ENCODE data around the gene SCAPER. TPM values are rescaled to one million over a fixed set of nuclear protein-coding genes. Genes with fewer than 3 reads are reported as not detected.

Gene SCAPER
- total RNA-seq, 4 donors from 2014 or later: 18.7 to 22.4 (median 19.2) TPM

- TF ChIP-seq EP300 (IDR thresholded peaks at IDR 0.05): no peak
- TF ChIP-seq POLR2A (IDR thresholded peaks at IDR 0.05; ENCODE audit: low read depth): no peak
- no peak for TF ChIP-seq POLR2AphosphoS5 (IDR thresholded peaks at IDR 0.05)
- TF ChIP-seq, protein P1, sequence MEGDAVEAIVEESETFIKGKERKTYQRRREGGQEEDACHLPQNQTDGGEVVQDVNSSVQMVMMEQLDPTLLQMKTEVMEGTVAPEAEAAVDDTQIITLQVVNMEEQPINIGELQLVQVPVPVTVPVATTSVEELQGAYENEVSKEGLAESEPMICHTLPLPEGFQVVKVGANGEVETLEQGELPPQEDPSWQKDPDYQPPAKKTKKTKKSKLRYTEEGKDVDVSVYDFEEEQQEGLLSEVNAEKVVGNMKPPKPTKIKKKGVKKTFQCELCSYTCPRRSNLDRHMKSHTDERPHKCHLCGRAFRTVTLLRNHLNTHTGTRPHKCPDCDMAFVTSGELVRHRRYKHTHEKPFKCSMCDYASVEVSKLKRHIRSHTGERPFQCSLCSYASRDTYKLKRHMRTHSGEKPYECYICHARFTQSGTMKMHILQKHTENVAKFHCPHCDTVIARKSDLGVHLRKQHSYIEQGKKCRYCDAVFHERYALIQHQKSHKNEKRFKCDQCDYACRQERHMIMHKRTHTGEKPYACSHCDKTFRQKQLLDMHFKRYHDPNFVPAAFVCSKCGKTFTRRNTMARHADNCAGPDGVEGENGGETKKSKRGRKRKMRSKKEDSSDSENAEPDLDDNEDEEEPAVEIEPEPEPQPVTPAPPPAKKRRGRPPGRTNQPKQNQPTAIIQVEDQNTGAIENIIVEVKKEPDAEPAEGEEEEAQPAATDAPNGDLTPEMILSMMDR (IDR thresholded peaks at IDR 0.05): no peak
- intact Hi-C loops (cut with DNase I): no loop called here
- no peak overlapping the region for H3K27ac ChIP-seq (replicated peaks in 1 of 4)
Observed at GRCh38 chr15:76391847-76392246, 513.3 kb downstream of the SCAPER start.

GRCh38 chr15:76391309-76391708 is 513.8 kb downstream of the SCAPER start:
- TF ChIP-seq POLR2AphosphoS5 (IDR thresholded peaks at IDR 0.05) (no peak), EP300 (IDR thresholded peaks at IDR 0.05) (no peak), POLR2A (IDR thresholded peaks at IDR 0.05; ENCODE audit: low read depth) (no peak)
- TF ChIP-seq, protein P1 (IDR thresholded peaks at IDR 0.05): no peak
- no peak overlapping the region for H3K27ac ChIP-seq (replicated peaks in 1 of 4)
- no peaks in the 10 kb centered on the region for H3K27me3 ChIP-seq
- intact Hi-C loops (cut with DNase I): no loop called here
- H3K9me3 ChIP-seq: no peaks in the 10 kb centered on the region
- no peak for DNase-seq (ENCODE audit: extremely low spot score)
- 97% methylated on average over 3 of the region's 3 CpGs for WGBS
- H3K4me1 ChIP-seq: no peaks in the 10 kb centered on the region
- H3K4me3 ChIP-seq: no peak overlapping the region
- H3K36me3 ChIP-seq: peaks cover 0 to 3% (median 0%) of the 10 kb centered on the region in 4 donors

More at GRCh38 chr15:76391847-76392246, 513.3 kb downstream of the SCAPER start:
- DNase-seq (ENCODE audit: extremely low spot score): no peak
- no peaks in the 10 kb centered on the region for H3K9me3 ChIP-seq
- no peaks in the 10 kb centered on the region for H3K27me3 ChIP-seq
- H3K4me1 ChIP-seq: no peaks in the 10 kb centered on the region
- H3K36me3 ChIP-seq: peaks cover 0 to 3% (median 0%) of the 10 kb centered on the region in 4 donors
- H3K4me3 ChIP-seq: no peak overlapping the region

DNA sequence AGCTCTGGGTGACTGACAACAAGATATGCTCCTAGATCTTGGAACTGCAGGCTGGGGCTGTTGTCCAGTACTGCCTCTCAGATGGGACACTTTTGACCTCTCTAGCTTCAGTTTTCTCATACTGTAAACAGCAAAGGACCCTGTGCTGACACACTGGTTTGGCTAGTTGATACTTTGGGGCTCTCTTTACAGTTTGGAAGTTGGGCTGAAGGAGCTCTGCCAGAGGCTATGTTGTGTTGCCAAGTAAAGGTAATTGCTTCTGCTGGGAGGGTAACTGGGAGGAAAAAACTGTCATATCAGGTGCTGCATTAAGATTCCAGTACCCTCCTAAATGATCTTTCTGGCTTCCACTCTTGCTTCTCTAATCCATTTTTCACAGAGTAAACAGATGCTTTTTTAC is 514.6 kb downstream of the SCAPER start:
- intact Hi-C loops (cut with DNase I): no loop called here
- Histone ChIP-seq H3K27me3 (no peaks in the 10 kb centered on the region), H3K27ac (replicated peaks in 1 of 4) (no peak overlapping the region), H3K36me3 (peaks cover 0 to 3% (median 0%) of the 10 kb centered on the region in 4 donors), H3K4me1 (no peaks in the 10 kb centered on the region), H3K9me3 (no peaks in the 10 kb centered on the region), H3K4me3 (no peak overlapping the region)
- TF ChIP-seq, protein P1 (IDR thresholded peaks at IDR 0.05): no peak
- no peak for TF ChIP-seq POLR2A (IDR thresholded peaks at IDR 0.05; ENCODE audit: low read depth)
- no peak for TF ChIP-seq EP300 (IDR thresholded peaks at IDR 0.05)
- TF ChIP-seq POLR2AphosphoS5 (IDR thresholded peaks at IDR 0.05): no peak
- DNase-seq (ENCODE audit: extremely low spot score): no peak

GRCh38 chr15:76386926-76387325 is 518.2 kb downstream of the SCAPER start:
- Histone ChIP-seq H3K9me3 (no peaks in the 10 kb centered on the region), H3K4me3 (no peak overlapping the region), H3K4me1 (no peaks in the 10 kb centered on the region), H3K27me3 (no peaks in the 10 kb centered on the region), H3K36me3 (peaks cover 0 to 3% (median under 1%) of the 10 kb centered on the region in 4 donors), H3K27ac (replicated peaks in 1 of 4) (no peak overlapping the region)
- TF ChIP-seq POLR2A (IDR thresholded peaks at IDR 0.05; ENCODE audit: low read depth) (no peak), POLR2AphosphoS5 (IDR thresholded peaks at IDR 0.05) (no peak)
- TF ChIP-seq, protein P1 (IDR thresholded peaks at IDR 0.05): no peak
- intact Hi-C loops (cut with DNase I): no loop called here
- WGBS: 98% methylated on average over 2 of the region's 2 CpGs
- DNase-seq (ENCODE audit: extremely low spot score): no peak

- 97% methylated on average over 2 of the region's 2 CpGs for WGBS
- Histone ChIP-seq H3K36me3 (peaks cover 0 to 8% (median 4%) of the 10 kb centered on the region in 4 donors), H3K27me3 (no peaks in the 10 kb centered on the region), H3K4me3 (no peak overlapping the region), H3K27ac (replicated peaks in 1 of 4) (no peak overlapping the region), H3K9me3 (no peaks in the 10 kb centered on the region), H3K4me1 (no peaks in the 10 kb centered on the region)
- intact Hi-C loops (cut with DNase I): no loop called here
- no peak for TF ChIP-seq EP300 (IDR thresholded peaks at IDR 0.05)
- TF ChIP-seq POLR2A (IDR thresholded peaks at IDR 0.05; ENCODE audit: low read depth): no peak
- TF ChIP-seq, protein P1 (IDR thresholded peaks at IDR 0.05): no peak
- no peak for TF ChIP-seq POLR2AphosphoS5 (IDR thresholded peaks at IDR 0.05)
- no peak for DNase-seq (ENCODE audit: extremely low spot score)
Observed at GRCh38 chr15:76386178-76386577, 519.0 kb downstream of the SCAPER start.

Measured in esophagus muscularis mucosa (tissue), 4 donors.